Stimulated activated naive B cell treated with anti-CD40 and anti-IgM and Interleukin-4, amounts not matched to agents 10 μg/mL and 1 μg/mL and 100 μg/mL, for 72 hours (primary cell): Measurements from ENCODE around the gene KASH5.
"Not testable (repeated sequence)": the region's sequence is repeated elsewhere in the genome, so short reads cannot be mapped to it uniquely, and the experiment has no call there.

ENCODE experiments used
- ATAC-seq, 2 donors: fragments of 150-1000 bp; cut with Tn5 transposase; replicated peaks; 2 replicates each; pipeline ENCODE4 v1.10.0; 2021; ENCODE audit warnings: moderate library complexity in 1 of 2
- DNase-seq: peaks from one replicate; pipeline ENCODE4 v3.0.0; 2021
- H3K27ac Mint-ChIP-seq: one replicate; pipeline ENCODE4 v1.8.0; 2022; ENCODE audit warnings: mild to moderate bottlenecking, mixed read lengths
- H3K27me3 Mint-ChIP-seq, 2 donors: one replicate each; pipeline ENCODE4 v1.8.0; 2022; ENCODE audit warnings: mixed read lengths in 2 of 2
- H3K36me3 Mint-ChIP-seq, 2 donors: one replicate each; pipeline ENCODE4 v1.8.0; 2022; ENCODE audit warnings: mixed read lengths in 2 of 2, mild to moderate bottlenecking in 1 of 2
- H3K4me1 Mint-ChIP-seq, 2 donors: one replicate each; pipeline ENCODE4 v1.8.0; 2022; ENCODE audit warnings: mixed read lengths in 2 of 2, mild to moderate bottlenecking in 1 of 2
- H3K4me3 Mint-ChIP-seq, 2 donors: one replicate each; pipeline ENCODE4 v1.8.0; 2022; ENCODE audit warnings: mild to moderate bottlenecking in 2 of 2, mixed read lengths in 2 of 2, moderate library complexity in 1 of 2
- H3K9me3 Mint-ChIP-seq, 2 donors: one replicate each; pipeline ENCODE4 v1.8.0; 2022; ENCODE audit warnings: mixed read lengths in 2 of 2, mild to moderate bottlenecking in 1 of 2

Gene KASH5

DNA sequence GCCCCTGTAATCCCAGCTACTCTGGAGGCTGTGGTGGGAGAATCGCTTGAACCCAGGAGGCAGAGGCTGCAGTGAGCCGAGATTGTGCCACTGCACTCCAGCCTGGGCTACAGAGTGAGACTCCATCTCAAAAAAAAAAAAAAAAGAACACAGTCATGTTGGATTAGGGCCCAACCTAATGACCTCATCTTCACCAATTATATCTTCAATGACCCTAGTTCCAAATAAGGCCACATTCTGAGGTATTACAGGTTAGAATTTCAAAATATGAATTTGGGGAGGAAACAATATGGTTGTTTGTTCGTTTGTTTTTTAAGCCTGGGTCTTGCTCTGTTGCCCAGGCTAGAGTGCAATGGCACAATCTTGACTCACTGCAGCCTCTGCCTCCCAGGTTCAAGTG is 14.9 kb upstream of the KASH5 start:
- not testable (repeated sequence) for ATAC-seq, H3K27ac Mint-ChIP-seq, DNase-seq, H3K36me3 Mint-ChIP-seq, H3K4me3 Mint-ChIP-seq, H3K9me3 Mint-ChIP-seq, H3K4me1 Mint-ChIP-seq
- H3K27me3 Mint-ChIP-seq: peaks cover 5 to 10% of the 10 kb centered on the region in 2 donors

DNA sequence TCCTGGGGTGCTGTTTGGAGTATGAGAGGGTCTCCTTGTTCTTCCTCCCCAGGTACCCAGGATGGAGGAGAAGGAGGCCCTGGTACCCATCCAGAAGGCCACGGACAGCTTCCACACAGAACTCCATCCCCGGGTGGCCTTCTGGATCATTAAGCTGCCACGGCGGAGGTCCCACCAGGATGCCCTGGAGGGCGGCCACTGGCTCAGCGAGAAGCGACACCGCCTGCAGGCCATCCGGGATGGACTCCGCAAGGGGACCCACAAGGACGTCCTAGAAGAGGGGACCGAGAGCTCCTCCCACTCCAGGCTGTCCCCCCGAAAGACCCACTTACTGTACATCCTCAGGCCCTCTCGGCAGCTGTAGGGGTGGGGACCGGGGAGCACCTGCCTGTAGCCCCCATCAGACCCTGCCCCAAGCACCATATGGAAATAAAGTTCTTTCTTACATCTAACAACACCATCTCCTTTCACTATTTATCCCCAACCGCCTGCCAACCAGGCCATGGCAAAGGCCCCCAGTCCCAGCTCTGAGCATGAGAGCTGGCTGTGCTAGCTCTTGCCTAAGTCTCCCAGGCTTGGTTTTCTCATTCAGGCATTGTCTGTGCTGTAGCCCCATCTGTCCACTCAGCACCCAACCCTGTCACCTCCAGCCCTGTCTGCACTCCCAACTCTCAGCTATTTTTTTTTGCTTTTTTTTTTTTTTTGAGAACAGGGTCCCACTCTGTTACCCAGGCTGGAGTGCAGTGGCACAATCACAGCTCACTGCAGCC is 13.2 kb upstream of the KASH5 start:
- H3K9me3 Mint-ChIP-seq: no peaks in the 10 kb centered on the region
- peaks cover 0 to 4% of the 10 kb centered on the region in 2 donors for H3K4me1 Mint-ChIP-seq
- peaks cover 0 to 2% of the 10 kb centered on the region in 2 donors for H3K36me3 Mint-ChIP-seq
- H3K27me3 Mint-ChIP-seq: peaks cover 5 to 10% of the 10 kb centered on the region in 2 donors
- no peak overlapping the region for H3K4me3 Mint-ChIP-seq
- ATAC-seq: no peak
- H3K27ac Mint-ChIP-seq: peak overlapping the region; percentile 56
- DNase-seq: no peak

DNA sequence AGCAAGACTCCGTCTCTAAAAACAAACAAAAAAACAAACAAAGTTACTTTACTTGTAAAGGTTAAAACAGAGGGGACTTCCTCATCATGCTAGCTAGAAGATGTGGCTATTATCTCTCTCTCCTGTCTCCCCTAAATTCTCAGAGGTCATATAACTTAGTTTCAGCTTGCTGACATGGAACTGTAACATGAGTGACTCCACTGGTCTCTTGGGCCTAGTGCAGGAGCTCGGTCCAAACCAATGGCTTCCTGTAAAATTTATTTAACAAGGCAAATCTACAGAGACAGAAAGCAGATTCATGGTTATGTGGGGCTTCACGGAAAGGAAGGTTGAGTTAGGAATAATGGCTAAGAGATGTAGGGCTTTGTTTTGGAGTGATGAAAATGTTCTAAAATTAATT is 9.5 kb upstream of the KASH5 start:
- peaks cover 5 to 10% of the 10 kb centered on the region in 2 donors for H3K27me3 Mint-ChIP-seq
- H3K27ac Mint-ChIP-seq: no peak overlapping the region
- no peak for ATAC-seq
- H3K4me3 Mint-ChIP-seq: no peak overlapping the region
- no peak for DNase-seq
- H3K9me3 Mint-ChIP-seq: peaks cover 0 to 6% of the 10 kb centered on the region in 2 donors
- H3K36me3 Mint-ChIP-seq: peaks cover 2 to 4% of the 10 kb centered on the region in 2 donors
- H3K4me1 Mint-ChIP-seq: peaks cover 0 to 4% of the 10 kb centered on the region in 2 donors

DNA sequence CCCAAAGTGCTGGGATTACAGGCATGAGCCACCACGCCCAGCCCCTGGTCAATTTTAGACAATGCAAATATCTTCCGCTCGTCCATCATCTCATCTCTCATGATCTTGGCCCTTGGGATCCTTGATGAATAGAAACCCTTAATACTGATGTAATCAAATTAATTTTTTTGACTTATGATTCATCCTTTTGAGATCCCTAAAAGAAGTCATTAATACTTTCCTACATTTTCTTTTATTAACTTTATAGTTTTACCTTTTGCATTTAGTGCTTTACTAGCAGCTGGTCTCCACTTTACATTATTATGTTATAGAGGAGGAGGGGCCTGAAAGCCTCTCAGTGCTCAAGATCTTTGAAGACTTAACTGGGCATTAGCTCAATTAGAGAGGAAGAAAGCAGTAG is 7.7 kb upstream of the KASH5 start:
- Mint-ChIP-seq H3K36me3 (peaks cover 2 to 4% of the 10 kb centered on the region in 2 donors), H3K9me3 (peaks cover 0 to 6% of the 10 kb centered on the region in 2 donors), H3K4me3 (no peak overlapping the region), H3K4me1 (peaks cover 0 to 4% of the 10 kb centered on the region in 2 donors), H3K27me3 (peaks cover 5 to 10% of the 10 kb centered on the region in 2 donors), H3K27ac (no peak overlapping the region)
- ATAC-seq (no peak), DNase-seq (no peak)

GRCh38 chr19:49382639-49383038 is 5.4 kb upstream of the KASH5 start:
- ATAC-seq: no peak
- peaks cover 0 to 6% of the 10 kb centered on the region in 2 donors for H3K4me1 Mint-ChIP-seq
- H3K36me3 Mint-ChIP-seq: peaks cover 0 to 4% of the 10 kb centered on the region in 2 donors
- H3K27me3 Mint-ChIP-seq: no peaks in the 10 kb centered on the region
- no peak overlapping the region for H3K27ac Mint-ChIP-seq
- H3K9me3 Mint-ChIP-seq: peaks cover 0 to 6% of the 10 kb centered on the region in 2 donors
- DNase-seq: no peak
- no peak overlapping the region for H3K4me3 Mint-ChIP-seq

DNA sequence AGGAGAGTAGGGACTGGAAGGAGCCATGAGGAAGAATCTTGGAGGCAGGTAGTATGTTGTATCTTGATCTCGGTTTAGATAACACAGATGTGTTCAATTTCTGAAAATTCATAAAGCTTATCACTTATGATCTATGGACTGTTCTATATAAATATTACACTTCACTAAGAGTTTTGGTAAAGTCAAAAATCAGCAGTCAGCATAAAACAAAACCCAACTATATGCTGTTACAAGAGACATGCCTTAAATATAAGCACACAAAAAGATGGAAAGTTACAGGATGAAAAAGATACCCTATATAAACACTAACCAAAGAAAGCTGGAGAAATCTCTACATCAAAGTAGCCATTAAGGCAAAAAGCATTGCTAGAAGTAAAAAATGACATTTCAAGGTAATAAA is 4.5 kb upstream of the KASH5 start:
- Mint-ChIP-seq H3K4me1 (peaks cover 5 to 15% of the 10 kb centered on the region in 2 donors), H3K4me3 (no peak overlapping the region), H3K27me3 (no peaks in the 10 kb centered on the region), H3K9me3 (peaks cover 0 to 6% of the 10 kb centered on the region in 2 donors), H3K36me3 (peaks cover 0 to 4% of the 10 kb centered on the region in 2 donors), H3K27ac (no peak overlapping the region)
- ATAC-seq (no peak), DNase-seq (no peak)

- no peaks in the 10 kb centered on the region for H3K9me3 Mint-ChIP-seq
- DNase-seq (no peak), ATAC-seq (no peak)
- peaks cover 21 to 58% of the 10 kb centered on the region in 2 donors for H3K4me1 Mint-ChIP-seq
- H3K27me3 Mint-ChIP-seq: peaks cover 0 to 4% of the 10 kb centered on the region in 2 donors
- peak overlapping the region in 1 of 2 donors; percentile 50 for H3K4me3 Mint-ChIP-seq
- no peaks in the 10 kb centered on the region for H3K36me3 Mint-ChIP-seq
- no peak overlapping the region for H3K27ac Mint-ChIP-seq
Observed at GRCh38 chr19:49389406-49389805, 1.4 kb downstream of the KASH5 start.

DNA sequence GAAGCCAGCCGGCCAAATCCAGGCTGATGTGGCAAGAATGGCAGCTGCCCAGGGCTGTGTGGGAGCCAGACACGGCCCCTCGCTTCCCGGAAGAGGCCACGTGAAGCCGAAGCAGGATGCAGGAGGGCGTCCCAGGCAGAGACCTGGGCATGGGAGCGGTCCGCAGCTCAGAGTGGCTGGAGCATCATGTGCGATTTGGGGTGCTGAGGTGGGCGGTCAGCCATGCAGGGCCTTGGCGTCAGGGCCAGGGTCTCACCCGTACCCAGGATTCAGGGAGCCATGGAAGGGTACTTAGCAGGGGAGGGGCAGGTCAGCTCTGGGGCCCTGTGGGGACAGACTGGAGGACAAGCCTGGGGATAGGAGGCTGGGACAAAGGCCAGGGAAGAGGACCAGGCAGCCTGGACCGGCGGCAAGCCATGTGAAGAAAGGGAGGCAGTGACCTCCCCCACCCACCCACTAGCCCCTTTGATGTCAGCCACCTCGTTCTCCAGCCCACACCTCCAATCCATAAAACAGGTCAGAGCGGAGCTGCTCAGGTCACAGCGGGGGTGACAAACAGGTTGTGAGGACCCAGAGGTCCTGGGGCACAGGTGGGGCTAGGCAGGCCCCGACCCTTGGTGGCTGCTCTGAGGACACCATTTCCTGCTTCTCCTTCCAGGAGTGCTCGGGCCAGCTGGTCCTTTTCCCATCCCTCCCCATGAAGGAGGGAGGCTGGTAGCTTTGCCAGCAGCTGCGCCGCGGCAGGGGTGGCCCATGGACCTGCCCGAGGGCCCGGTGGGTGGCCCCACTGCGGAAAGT is 2.3 kb downstream of the KASH5 start:
- H3K9me3 Mint-ChIP-seq: no peaks in the 10 kb centered on the region
- ATAC-seq: no peak
- peaks cover 0 to 4% of the 10 kb centered on the region in 2 donors for H3K27me3 Mint-ChIP-seq
- no peak for DNase-seq
- peak overlapping the region; percentile 26 for H3K27ac Mint-ChIP-seq
- H3K36me3 Mint-ChIP-seq: no peaks in the 10 kb centered on the region
- H3K4me3 Mint-ChIP-seq: no peak overlapping the region
- peaks cover 21 to 58% of the 10 kb centered on the region in 2 donors for H3K4me1 Mint-ChIP-seq

DNA sequence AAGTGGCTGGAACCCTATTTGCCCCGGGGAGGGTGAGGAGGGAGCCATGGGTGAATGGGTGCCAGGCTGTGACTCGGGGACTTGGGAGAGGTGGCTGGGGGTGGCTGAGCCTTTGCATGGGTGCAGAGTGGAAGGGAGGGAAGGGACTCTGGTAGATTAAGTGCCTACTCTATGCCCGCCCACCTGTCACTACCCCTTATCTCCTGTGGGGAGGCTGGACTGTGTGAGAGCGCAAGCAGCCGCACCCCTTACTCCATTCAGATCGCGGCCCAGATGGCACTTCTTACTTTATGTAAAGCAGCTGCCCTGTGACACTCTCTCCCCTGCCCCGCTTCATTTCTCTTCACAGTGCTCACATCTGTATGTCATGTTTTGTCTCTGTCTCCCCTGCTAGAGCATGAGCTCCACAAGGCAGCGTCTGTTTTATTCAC is 2.9 kb downstream of the KASH5 start:
- ATAC-seq: peak; percentile 45 to 60
- Mint-ChIP-seq H3K4me1 (peaks cover 21 to 58% of the 10 kb centered on the region in 2 donors), H3K9me3 (no peaks in the 10 kb centered on the region), H3K27me3 (peaks cover 0 to 4% of the 10 kb centered on the region in 2 donors), H3K27ac (peak overlapping the region; percentile 26), H3K4me3 (no peak overlapping the region), H3K36me3 (no peaks in the 10 kb centered on the region)
- no peak for DNase-seq

- Mint-ChIP-seq H3K9me3 (no peaks in the 10 kb centered on the region), H3K4me1 (peaks cover 21 to 58% of the 10 kb centered on the region in 2 donors), H3K36me3 (no peaks in the 10 kb centered on the region), H3K4me3 (no peak overlapping the region), H3K27ac (no peak overlapping the region), H3K27me3 (peaks cover 0 to 4% of the 10 kb centered on the region in 2 donors)
- ATAC-seq: peak; percentile 84 to 92
- DNase-seq: peak; percentile 57
Observed at GRCh38 chr19:49391581-49392399, 3.7 kb downstream of the KASH5 start.

DNA sequence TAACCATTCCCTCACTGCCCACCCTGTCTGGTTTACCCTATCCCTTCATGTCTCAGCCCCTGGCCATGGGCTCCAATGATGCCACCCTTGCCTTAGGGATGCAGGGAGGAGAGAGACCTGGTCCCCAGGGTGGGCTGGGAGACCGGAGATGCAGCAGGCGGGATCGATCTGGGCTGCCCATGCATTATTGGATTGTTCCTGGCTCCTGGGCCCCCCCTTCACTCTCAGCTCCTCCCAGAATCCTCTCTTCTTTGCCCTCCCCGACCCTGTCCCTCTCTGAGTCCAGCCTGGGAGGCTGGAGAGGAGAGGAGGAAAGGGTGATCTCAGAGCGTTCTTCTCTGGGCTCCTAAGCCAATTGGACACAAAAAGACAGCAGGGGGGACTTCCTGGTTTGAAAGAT is 5.8 kb downstream of the KASH5 start:
- H3K4me1 Mint-ChIP-seq: peaks cover 14 to 51% of the 10 kb centered on the region in 2 donors
- no peak overlapping the region for H3K4me3 Mint-ChIP-seq
- peaks cover 9 to 12% of the 10 kb centered on the region in 2 donors for H3K27me3 Mint-ChIP-seq
- H3K9me3 Mint-ChIP-seq: no peaks in the 10 kb centered on the region
- ATAC-seq (no peak), DNase-seq (no peak)
- no peak overlapping the region for H3K27ac Mint-ChIP-seq
- no peaks in the 10 kb centered on the region for H3K36me3 Mint-ChIP-seq

GRCh38 chr19:49395581-49396407 is 7.7 kb downstream of the KASH5 start:
- no peak for DNase-seq
- H3K27ac Mint-ChIP-seq: no peak overlapping the region
- H3K4me1 Mint-ChIP-seq: peaks cover 4 to 33% of the 10 kb centered on the region in 2 donors
- no peaks in the 10 kb centered on the region for H3K36me3 Mint-ChIP-seq
- ATAC-seq: no peak
- peaks cover 9 to 12% of the 10 kb centered on the region in 2 donors for H3K27me3 Mint-ChIP-seq
- H3K4me3 Mint-ChIP-seq: no peak overlapping the region
- no peaks in the 10 kb centered on the region for H3K9me3 Mint-ChIP-seq

- peaks cover 8 to 12% of the 10 kb centered on the region in 2 donors for H3K27me3 Mint-ChIP-seq
- ATAC-seq (no peak), DNase-seq (no peak)
- no peak overlapping the region for H3K27ac Mint-ChIP-seq
- H3K4me3 Mint-ChIP-seq: no peak overlapping the region
- no peaks in the 10 kb centered on the region for H3K9me3 Mint-ChIP-seq
- no peaks in the 10 kb centered on the region for H3K36me3 Mint-ChIP-seq
- H3K4me1 Mint-ChIP-seq: peaks cover 3 to 29% of the 10 kb centered on the region in 2 donors
Observed at GRCh38 chr19:49396738-49397505, 8.9 kb downstream of the KASH5 start.
